ENCODE results near the gene CISH.
A peak's percentile ranks its signal among the peaks of the same experiment; 100 is the strongest.

CISH gene

DNA sequence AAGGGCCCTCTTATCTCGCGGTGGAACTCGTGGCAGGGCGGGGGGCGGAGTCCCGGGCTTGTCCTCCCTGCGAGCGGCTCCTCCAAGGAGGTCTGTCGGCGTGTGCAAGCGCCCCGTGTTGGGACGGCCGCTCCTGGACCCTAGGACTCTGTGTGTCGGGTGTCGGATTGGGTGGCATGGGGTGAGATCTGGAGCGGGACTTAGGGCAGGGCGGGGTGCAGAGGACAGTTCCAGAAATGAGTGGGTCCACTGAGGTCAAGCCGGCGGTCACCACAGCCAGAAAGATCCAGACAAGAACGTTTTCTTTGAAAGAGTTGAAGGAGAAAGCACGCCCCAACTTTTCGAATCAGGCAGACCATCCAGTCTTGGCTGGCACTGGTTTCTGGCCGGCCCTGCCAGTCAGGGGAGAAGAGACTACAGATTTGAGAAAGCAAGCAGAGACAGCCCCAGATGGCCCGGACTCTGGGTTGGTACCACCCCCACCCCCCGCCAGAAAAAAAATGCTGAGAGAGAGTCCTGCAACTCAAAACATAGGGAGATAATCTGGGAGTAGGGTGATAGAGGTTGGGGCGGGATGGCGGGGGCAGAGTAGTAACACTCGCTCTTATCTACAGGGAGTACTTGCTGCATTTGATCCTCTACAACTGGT lies 784 bp upstream of the CISH start:
- no peak for DNase-seq

DNA sequence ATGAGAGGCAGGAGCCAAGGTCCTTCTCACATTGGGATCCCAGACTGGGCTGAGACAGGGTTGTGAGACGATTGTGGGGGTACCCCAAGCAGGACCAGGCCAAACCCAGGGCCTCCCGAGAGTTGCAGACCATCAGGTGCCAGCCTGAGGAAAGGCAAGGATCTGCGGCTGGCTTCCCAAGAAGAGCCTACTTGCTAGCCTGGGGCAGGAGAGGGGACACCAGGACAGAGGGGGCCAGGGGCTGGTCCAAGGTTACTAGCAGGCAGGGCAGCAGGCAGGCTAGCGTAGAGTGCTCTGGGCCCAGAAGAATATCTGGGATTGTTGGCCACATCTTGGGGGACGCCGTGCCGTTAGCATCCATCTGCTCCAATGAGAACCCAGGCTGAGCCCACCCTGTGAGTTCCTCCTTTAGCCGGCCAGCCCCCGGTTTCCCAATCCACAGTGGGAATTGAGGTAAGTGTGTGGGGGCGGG lies 546 bp downstream of the CISH start:
- no peak for DNase-seq

DNA sequence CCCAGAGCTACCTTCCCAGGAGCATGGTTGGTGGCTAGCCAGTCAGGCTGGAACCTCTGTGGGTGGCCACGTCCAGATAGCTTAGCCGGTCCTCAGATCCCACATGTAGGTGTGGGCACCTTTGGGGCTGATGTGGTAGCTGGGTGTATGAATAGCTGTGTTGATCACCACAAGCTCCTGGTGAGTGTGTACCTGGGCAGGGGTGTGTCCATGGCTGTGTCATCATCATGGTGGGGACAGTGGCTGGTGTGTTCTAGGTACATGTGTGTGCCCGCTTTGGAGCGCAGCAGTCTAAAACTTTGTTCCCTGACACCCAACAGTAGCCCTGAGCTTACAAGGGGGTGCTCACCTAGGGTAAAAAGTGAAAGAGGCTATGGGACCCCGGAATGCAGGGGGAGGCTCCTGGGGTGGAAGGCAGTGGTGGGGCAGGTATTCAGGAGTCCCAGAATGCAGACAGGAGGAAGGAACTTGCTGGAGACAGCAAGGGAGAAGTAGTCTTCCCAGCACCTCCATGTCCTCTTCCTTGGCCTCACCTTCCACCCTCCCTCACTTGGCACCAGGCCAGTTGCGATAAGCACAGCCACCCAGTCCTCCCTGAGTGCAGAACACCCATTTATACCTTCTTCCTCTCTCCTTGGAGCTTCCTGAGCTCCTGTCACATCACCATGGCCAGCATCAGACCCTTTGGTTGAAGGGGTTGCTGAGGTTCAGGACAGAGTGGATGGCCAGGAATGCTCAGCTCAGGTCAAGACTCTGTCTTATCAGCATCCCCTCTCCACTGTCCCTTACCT lies 1.2 kb downstream of the CISH start:
- no peak for DNase-seq

- DNase-seq: no peak
Observed at GRCh38 chr3:50609763-50610085, 1.9 kb downstream of the CISH start.

DNA sequence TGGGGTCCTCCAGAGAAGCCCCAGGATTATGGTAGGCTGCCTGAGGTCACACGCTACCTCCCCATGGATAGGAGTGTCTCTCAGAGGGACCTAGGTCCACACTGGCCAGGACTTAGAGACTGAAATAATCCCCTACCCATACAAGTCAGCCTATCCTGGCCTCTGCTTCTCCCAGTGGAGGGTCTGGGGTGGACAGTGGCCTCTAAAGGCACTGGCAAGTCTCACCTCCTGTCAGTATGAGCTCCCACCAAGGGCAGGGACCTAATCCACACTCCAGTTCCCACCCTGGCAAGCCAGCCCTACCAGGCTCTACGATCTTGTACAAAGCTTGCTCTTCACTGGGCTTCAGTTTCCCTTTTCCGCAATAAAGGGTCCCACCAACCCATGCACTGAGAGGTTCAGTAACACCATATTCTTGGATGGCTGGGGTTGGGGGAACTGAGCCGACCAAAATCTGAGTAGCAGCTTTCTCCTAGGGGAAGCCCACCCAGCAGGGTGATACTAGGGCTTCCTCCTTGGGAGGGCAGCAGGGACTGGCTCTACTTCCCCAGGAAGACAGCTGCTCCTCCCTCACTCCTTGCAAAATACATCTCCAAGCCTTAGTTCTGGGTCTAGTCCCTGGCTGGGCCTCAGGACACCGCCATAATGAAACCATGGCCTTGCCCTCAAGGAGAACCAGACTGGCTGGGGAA lies 2.4 kb downstream of the CISH start:
- peak in 2 of 3 donors; percentile 41 to 52 for DNase-seq

GRCh38 chr3:50608278-50608677 lies 3.3 kb downstream of the CISH start:
- DNase-seq: no peak

DNA sequence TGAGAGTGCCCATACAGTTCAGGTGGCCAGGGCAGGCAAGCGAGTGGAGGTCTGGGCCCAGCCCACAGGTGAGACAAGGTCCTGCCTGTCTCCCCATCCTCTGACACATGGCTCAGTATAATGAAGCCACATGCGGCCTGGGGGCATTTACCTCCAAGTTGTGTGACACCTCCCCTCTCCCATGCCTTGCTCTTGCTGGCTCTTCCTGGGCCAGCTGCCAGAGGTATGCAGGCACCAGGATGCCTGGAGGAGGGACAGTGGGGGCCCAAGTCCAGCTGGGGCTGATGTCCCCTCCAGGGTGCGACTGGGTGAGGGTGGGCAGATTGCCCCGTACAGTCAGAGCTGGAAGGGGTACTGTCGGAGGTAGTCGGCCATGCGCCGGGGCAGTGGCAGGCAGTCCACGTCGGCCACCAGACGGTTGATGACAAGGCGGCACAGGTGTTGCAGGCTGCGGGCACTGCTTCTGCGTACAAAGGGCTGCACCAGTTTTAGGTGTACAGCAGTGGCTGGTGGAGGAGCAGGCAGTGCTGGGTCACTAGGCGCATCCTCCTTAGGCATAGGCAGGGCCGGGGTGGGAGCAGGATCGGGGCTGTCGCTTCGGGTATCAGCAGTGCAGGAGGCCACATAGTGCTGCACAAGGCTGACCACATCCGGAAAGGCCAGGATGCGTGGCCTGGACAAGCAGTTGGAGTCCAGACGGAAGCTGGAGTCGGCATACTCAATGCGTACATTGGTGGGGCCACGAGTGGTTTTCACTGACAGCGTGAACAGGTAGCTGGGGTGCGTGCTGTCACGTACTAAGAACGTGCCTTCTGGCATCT lies 4.1 kb downstream of the CISH start:
- DNase-seq: no peak

DNA sequence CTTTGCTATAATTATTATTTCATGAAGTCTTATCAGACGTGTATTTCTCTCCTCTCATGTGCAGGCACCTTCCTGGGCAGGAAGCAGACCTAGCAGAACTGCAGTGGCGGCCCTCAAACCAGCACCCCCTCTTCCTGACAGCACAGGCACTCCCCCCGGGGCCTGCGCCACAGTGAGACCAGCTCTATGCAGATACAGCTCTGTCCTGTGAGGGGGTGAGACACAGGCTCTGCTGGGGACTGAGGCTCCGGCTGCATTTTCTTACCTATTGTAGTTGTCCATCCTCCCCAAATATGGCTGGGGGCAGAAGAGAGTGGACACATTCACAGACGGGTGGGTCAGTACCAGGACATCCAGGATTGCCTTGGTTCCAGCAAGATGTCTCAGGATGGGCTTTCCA lies 5.0 kb downstream of the CISH start:
- no peak for DNase-seq

DNA sequence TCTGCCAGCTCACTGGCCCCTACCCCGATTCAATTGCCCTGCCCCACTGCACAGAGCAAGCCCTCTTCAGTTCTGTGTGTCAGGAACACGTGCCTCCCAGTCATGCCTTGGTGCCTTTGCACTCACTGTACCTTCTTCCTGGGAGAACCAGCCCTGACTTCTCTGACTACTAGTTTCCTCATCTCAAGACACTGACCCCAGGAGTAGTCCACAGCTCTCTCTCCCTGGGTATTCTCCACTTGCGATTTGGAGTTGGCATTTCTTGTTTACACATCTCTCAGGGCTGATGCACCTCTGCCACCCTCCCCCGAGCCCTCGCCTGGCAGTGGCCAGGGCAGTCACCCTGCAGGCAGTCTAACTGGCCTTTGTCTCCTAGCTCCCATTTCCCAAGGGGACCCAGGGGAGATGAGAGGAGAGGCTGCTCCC lies 5.7 kb downstream of the CISH start:
- peak; percentile 72 to 75 (median 75) for DNase-seq

GRCh38 chr3:50604628-50605588 lies 6.7 kb downstream of the CISH start:
- peak in 2 of 3 donors; percentile 56 to 65 for DNase-seq

DNA sequence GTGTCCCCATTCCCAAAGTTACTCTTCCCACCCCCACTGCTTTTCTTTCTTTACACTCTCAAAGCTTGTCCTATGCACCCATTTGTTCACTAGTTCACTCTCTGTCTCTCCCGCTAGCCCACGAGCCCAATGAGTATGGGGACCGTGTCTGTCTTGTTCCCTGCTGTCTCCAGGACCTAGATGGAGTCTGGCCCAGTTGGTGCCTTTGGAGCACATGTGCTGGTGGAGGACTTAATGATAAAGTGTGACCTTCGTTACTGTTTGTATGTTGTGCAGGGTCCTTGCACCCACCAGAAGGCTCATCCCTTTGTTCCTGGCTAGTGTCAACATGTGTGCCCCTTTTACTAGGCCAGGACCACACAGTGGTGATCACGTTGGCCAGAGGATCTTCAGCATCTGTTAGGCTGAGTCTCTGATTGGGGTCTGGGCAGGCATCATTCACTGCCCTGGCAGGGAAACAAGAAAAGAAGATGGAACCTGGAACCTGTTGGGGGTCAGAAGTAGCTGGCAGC lies 7.4 kb downstream of the CISH start:
- DNase-seq: no peak

GRCh38 chr3:50603261-50604109 lies 8.1 kb downstream of the CISH start:
- no peak for DNase-seq

DNA sequence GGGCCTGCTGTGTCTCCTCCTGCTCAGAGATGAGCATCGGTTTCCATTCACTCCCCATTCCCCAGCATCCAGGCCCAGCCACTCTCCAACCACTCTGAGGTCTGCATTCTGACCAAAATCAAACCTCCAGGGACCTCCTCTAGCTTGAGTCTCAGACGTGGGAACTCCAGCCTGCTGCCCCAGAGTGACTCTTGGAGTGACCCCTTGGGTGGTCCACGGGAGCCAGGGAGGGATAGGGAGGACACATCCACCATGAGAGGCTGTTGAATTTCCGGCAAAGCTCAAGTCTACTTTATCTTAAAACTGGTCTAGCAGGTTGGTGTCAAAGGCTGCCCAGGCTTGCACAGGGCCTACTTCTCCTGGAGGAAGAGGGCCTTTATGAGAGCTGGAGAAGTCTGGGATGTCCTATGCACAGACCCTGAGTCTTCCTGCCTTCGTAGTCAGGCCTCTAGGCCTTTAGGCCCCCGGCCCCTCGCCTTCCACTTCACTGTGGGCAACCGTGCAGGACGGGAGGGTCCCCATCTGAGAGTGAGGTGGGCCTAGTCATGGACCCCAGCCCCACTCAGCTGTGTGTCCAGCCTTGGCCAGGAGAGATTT lies 8.9 kb downstream of the CISH start:
- DNase-seq: no peak

DNA sequence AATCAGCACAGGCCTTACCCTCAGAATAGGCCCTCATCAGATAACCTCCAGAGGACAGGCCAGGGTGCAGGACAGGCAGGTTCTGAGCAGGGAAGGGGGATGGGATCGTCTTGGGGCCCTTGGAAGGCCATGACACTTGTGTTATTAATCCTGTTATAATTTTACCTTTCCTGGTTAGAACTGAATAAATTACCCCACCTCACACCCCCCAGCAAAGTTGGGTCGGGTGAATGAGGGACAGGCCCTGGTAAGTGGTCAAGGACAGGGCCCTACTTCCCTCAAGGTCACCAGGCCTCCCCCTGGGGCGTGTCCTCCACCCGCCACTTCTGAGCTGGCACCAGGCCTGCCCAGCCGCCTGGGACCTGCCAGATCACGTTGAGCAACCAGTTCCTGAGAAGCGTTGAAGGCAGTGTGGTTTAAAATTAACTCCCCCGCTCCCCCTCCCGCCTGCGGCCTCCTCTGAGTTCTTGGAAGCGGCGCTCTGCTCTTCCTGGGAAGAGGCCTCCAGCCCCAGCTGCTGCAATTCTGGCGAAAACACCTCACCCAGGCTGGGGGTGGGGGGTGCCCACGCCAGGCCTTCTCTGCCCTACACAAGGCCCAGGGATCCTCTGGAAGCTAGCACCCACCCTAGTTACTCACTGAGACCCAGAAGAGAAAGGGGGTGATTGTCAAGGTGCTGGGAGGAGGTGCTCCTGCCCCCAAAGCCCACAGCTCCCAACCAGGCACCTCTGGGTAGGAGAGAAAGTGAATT lies 10.6 kb downstream of the CISH start:
- peak; percentile 90 to 96 (median 94) for DNase-seq

DNA sequence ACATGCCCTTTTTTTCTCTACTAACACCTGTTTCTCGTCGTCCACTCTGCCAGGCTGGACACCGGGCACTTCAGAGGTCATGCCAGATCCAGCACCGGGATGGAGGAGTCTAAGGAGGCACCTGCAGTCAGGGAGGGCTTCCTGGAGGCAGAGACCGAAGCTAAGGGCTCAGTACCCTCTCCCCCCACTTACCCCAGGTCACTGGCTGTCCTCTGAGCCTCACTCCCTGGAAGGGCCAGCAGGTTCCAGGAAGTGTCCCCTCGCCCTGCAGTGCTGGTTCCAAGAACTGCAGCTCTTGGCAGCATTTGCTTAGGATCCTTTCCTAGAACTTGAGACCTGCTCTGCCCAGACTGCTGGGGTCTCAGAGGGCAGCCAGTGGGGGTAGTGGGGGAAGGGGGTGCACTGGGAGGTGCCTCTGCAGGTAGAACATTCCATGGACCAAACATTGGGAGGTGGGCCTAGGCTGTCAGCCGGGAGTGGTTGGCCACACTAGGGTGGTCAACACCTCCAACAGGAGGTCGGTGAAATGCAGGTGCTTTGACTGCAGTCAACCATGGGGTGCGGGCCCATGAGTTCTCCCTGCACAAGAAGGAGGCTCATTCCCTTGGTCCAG lies 11.3 kb downstream of the CISH start:
- no peak for DNase-seq

- no peak for DNase-seq
Observed at GRCh38 chr3:50599716-50600118, 11.9 kb downstream of the CISH start.

DNA sequence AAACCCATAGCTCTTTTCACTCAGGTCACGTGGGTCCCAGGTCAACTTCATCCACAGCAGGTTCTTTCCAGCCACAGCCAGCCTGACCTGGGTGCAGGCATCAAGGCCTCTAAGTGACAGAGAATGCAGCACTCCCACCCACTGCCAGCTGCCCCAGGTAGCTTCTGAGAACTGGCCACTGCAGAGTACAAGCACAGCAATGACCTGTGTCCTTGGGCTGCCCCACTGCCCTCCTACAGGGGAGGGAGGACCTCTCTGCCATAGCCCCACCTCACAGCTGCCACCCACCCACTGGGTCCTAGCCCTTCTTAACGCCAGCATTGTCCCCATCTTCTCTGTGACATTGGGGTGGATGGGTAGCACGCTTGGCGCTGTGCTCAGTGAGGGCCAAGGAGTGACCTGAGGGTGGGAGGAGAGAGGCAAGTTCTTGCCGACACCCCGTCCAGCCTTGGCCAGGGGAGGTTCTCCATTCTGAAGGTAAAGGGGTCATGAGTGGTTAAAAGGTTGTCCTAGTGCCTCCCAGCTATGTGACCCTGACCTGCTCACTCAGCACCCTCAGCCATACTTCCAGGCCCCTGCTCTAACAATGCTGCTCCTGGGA lies 12.4 kb downstream of the CISH start:
- DNase-seq: no peak

- no peak for DNase-seq
Observed at GRCh38 chr3:50594253-50594785, 17.3 kb downstream of the CISH start.

Measured in suppressor macrophage treated with lipopolysaccharide for 1 hour (primary cell).